HFF-Myc (cell line): Measurements from ENCODE around the gene MIB1.

Experiments
- DNase-seq: peaks from one replicate; pipeline ENCODE4 v3.0.0-alpha.2; 2011; ENCODE audit warnings: low read depth; ENCODE audit errors: extremely low read depth
- H3K4me3 ChIP-seq: replicated peaks from 2 replicates; pipeline ENCODE4 v1.5.1; 2011; ENCODE audit warnings: low read depth, mild to moderate bottlenecking, control low read depth, low read length
- TF ChIP-seq, protein P1 (sequence below): IDR thresholded peaks from 2 replicates; pipeline ENCODE4 v1.5.1; 2012; ENCODE audit warnings: mild to moderate bottlenecking, low read depth, low read length, control low read depth; ENCODE audit errors: missing control alignments

Gene MIB1

GRCh38 chr18:21743166-21743832 is 2.7 kb downstream of the MIB1 start:
- DNase-seq, result no peak
- H3K4me3 ChIP-seq, result no peak overlapping the region
- TF ChIP-seq, protein P1, sequence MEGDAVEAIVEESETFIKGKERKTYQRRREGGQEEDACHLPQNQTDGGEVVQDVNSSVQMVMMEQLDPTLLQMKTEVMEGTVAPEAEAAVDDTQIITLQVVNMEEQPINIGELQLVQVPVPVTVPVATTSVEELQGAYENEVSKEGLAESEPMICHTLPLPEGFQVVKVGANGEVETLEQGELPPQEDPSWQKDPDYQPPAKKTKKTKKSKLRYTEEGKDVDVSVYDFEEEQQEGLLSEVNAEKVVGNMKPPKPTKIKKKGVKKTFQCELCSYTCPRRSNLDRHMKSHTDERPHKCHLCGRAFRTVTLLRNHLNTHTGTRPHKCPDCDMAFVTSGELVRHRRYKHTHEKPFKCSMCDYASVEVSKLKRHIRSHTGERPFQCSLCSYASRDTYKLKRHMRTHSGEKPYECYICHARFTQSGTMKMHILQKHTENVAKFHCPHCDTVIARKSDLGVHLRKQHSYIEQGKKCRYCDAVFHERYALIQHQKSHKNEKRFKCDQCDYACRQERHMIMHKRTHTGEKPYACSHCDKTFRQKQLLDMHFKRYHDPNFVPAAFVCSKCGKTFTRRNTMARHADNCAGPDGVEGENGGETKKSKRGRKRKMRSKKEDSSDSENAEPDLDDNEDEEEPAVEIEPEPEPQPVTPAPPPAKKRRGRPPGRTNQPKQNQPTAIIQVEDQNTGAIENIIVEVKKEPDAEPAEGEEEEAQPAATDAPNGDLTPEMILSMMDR, result no peak

GRCh38 chr18:21745231-21745630 is 4.6 kb downstream of the MIB1 start:
- no peak for DNase-seq
- TF ChIP-seq, protein P1, result no peak

GRCh38 chr18:21747268-21747667 is 6.7 kb downstream of the MIB1 start:
- no peak overlapping the region for H3K4me3 ChIP-seq
- DNase-seq, result no peak
- TF ChIP-seq, protein P1, result no peak

More at GRCh38 chr18:21745231-21745630, 4.6 kb downstream of the MIB1 start:
- H3K4me3 ChIP-seq, result no peak overlapping the region

GRCh38 chr18:21747764-21748693 is 7.4 kb downstream of the MIB1 start:
- H3K4me3 ChIP-seq, result no peak overlapping the region
- TF ChIP-seq, protein P1, result no peak
- no peak for DNase-seq

GRCh38 chr18:21757833-21758232 is 17.2 kb downstream of the MIB1 start:
- no peak for DNase-seq
- no peak overlapping the region for H3K4me3 ChIP-seq
- TF ChIP-seq, protein P1, result no peak

DNA sequence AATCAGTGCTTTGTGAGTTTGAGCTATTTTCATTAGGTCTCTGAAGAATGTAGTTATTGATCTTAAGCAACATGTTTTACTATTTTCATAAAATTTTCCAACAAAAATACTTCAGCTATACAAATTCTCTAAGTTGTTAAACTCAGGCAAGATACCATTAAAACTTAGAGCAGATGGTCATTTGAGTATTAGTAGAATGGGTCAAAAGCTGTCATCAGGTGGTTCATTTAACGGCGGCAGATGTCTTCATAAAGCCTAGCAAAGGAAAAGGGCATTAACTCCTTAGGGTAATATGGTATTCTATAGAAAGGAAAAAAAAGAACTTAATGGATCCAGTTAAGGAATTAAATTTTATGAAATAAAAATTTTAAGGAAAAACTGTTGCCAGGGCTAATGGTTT is 19.2 kb downstream of the MIB1 start:
- TF ChIP-seq, protein P1, result no peak
- no peak overlapping the region for H3K4me3 ChIP-seq
- DNase-seq, result no peak
